NCI-H510A treated with DMSO at 0.1 percent for 48 hours (cell line): ENCODE data around the gene AGMAT.

ENCODE experiments used
- DNase-seq: peaks from one replicate; lab custom pipeline; 2025; lab: John Stamatoyannopoulos, UW

The AGMAT gene

DNA sequence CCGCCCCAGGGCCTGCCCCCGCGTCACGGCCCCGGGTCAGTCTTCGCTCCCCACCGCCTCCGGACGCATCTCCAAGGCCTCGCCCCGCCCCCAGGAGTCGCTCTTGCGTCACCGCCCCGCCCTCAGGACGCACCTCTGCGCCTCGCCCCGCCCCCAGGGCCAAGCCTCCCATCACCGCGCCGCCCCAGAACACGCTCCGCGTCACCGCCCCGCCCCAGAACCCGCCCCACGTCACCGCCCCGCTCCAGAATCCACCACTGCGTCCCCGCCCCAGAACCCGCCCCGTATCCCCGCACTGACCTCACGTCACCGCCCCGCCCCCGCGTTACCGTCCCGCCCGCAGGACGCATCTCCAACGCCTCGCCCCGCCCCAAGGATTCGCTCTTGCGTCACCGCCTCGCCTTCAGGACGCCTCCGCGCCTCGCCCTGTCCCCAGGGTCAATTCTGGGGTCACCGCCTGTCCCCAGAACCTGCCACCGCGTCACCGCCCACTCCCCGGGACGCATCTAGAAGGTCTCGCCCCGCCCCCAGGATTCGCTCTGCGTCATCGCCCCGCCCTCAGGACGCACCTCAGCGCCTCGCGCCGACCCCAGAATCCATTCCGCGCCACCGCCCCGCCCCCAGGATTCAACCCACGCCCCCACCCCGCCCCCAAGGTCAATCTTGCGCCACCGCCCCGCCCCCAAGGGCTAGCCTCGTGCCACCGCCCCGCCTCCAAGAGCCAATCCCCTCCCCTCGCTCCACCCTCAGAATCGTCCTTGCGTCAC is 60.4 kb downstream of the AGMAT start:
- DNase-seq: peak; percentile 100

DNA sequence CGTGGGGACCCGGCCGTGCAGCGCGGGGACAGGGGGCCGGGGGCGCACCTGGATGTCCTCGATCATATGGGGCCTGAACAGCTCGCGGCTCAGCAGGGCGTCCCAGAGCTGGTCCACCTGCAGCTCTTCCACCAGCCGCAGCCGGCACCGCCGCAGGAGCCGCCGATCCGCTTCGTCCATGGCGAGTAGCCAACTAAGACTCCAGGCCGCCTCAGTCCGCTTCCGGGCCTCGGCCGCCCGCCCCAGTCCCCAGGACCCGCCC is 60.9 kb downstream of the AGMAT start, which contains the start of gene CASP9:
CASP9 (minus strand) TSS at position 195 of the 262 bp plus-strand sequence; CDS start at position 180, 15 bp downstream.
- no peak for DNase-seq

DNA sequence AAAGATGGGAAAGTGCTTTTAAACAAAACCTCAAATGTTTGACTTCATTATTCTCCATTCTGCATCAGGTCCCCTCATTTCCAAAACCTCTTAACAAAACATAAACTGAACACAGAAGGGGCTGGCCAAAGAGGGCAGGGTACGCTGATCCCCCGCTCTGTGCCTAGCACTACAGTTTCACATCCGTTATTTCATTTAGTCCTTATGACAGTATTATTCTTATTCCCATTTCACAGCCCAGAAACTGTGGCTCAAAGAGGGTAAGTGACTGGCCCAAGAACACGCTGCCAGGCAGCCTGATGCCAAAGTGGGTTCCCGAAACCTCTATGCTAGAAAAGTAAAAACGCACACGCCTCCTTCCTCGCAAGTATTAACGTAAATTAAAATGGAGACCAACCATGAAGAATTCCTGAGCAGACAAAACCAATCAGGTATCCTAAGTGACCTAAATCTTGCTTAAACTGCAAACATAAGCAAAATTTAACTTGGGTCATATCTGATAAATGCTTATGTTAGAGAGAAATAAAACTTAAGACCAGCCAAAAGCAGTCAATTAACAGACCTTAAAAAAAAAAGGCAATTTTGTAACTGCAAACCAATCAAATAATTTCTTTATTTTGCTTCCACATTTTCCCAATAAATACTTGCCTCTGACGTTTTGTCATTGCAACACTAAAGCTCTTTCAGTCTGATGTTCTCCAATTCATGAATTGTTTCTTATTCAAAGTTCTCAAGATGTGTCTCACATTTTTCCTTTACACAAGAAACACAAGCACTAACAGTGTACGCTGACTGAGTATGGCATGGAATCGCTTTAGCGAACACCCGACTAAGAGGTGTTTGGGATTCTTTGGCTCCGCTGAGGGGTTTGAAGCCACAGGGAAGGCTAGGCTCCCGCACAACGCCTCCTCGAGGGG is 61.5 kb downstream of the AGMAT start:
- peak; percentile 94 for DNase-seq

DNA sequence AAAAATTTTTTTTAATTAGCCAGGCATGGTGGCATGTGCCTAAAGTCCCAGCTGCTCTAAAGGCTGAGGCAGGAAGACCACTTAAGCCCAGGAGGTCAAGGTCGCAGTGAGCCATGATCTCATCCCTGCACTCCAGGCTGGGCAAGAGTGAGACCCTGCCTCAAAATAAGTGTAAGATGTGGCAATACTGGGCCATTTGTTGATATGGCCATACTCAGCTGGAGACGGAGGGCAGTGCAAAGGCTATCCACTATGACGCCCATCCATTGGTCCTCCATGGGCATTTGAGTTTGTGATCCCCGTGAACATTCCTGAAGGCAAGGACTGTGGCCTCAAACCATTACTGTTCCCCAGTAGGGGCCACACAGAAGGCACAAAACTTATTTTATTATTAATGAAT is 62.3 kb downstream of the AGMAT start:
- DNase-seq: no peak
